GM12865 (cell line): Measurements from ENCODE around the gene VWF.
"Not testable (repeated sequence)": the region's sequence is repeated elsewhere in the genome, so short reads cannot be mapped to it uniquely, and the experiment has no call there.

Experiments used
- DNase-seq: peaks from one replicate; pipeline ENCODE4 v3.0.0; 2010; ENCODE audit warnings: low read depth
- H3K4me3 ChIP-seq: 2 replicates; pipeline ENCODE4 v1.5.1; 2011; ENCODE audit warnings: mild to moderate bottlenecking, low read depth, low read length, control low read depth
- TF ChIP-seq, protein P1 (sequence below): IDR thresholded peaks from 2 replicates; pipeline ENCODE4 v1.5.1; 2011; ENCODE audit warnings: low read length, control low read depth, low read depth, inconsistent platforms; ENCODE audit not compliant: insufficient read depth; ENCODE audit errors: missing control alignments

The VWF gene

DNA sequence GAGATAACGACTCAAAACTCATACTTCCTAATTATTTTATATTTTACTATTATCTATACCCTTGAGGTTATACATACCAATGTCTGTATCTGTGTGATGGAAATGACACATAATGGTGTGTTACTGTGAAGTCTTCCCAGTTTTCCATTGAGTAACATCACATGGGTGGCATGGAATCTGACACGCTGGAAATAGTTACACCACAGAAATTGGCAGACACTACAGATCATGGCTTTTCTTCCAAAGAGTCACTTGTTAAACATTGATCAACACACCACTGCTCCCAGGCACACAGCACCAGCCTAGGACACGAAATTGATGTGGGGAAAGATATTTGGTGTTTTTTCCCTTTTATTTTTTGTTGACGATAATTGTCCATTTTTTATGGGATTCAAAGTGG, 33.0 kb upstream of the VWF start:
- TF ChIP-seq, protein P1, sequence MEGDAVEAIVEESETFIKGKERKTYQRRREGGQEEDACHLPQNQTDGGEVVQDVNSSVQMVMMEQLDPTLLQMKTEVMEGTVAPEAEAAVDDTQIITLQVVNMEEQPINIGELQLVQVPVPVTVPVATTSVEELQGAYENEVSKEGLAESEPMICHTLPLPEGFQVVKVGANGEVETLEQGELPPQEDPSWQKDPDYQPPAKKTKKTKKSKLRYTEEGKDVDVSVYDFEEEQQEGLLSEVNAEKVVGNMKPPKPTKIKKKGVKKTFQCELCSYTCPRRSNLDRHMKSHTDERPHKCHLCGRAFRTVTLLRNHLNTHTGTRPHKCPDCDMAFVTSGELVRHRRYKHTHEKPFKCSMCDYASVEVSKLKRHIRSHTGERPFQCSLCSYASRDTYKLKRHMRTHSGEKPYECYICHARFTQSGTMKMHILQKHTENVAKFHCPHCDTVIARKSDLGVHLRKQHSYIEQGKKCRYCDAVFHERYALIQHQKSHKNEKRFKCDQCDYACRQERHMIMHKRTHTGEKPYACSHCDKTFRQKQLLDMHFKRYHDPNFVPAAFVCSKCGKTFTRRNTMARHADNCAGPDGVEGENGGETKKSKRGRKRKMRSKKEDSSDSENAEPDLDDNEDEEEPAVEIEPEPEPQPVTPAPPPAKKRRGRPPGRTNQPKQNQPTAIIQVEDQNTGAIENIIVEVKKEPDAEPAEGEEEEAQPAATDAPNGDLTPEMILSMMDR, result no peak
- H3K4me3 ChIP-seq, result no peak overlapping the region
- no peak for DNase-seq

GRCh38 chr12:6154730-6155459, 30.4 kb upstream of the VWF start:
- DNase-seq, result no peak
- no peak overlapping the region for H3K4me3 ChIP-seq

DNA sequence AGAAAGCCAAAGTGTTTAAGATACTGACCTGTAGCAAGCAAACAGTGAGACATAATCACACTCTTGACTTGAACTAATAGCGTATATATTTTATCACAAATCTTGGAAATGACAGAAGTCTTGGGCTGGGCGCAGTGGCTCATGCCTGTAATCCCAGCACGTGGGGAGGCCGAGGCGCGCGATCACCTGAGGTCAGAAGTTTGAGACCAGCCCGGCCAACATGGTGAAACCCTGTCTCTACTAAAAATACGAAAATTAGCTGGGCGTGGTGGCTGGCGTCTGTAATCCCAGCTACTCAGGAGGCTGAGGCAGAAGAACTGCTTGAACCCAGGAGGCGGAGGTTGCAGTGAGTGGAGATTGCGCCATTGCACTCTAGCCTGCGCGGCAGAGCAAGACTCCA, 24.3 kb upstream of the VWF start:
- H3K4me3 ChIP-seq, DNase-seq: not testable (repeated sequence)

More at GRCh38 chr12:6154730-6155459, 30.4 kb upstream of the VWF start:
- TF ChIP-seq, protein P1, result no peak

DNA sequence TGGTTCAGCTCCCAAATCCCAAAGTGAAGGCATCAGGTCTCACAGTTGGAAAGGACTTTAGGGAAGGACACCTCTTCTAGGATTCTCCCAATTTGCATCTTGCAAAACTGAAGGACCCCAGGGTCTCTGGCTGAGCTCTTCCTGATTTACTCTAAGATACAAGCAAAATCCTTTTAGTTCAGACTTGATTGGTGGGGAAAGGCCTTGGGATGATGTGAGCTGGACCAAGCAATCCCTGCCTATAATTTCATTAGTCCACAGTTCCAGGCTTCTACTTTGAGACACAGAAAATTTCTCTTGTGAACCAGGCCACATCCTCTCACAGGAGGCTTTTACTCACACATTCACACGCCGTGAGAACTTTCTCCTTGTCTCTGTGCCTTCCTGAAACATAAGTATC, 23.6 kb upstream of the VWF start:
- H3K4me3 ChIP-seq, result no peak overlapping the region
- DNase-seq, result no peak
- TF ChIP-seq, protein P1, result no peak

DNA sequence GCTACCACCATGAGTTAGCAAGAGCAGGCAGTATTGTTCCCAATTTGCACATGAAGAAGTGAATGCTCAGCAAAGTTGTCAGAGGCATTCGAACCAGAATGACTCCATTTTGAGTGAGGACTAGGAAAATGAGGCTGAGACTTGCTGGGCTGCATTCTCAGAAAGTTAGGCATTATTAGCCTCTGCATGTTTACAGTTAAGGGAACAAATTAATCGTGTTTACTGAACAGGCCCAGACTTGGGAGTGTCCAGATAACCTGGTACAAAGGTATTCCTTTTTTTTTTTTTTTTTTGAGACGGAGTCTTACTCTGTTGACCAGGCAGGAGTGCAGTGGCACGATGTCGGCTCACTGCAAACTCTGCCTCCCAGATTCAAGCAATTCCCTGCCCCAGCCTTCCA, 22.5 kb upstream of the VWF start:
- DNase-seq, result no peak
- TF ChIP-seq, protein P1, result no peak
- H3K4me3 ChIP-seq, result no peak overlapping the region

GRCh38 chr12:6146509-6146908, 22.0 kb upstream of the VWF start:
- TF ChIP-seq, protein P1, result no peak
- no peak overlapping the region for H3K4me3 ChIP-seq
- DNase-seq, result no peak

DNA sequence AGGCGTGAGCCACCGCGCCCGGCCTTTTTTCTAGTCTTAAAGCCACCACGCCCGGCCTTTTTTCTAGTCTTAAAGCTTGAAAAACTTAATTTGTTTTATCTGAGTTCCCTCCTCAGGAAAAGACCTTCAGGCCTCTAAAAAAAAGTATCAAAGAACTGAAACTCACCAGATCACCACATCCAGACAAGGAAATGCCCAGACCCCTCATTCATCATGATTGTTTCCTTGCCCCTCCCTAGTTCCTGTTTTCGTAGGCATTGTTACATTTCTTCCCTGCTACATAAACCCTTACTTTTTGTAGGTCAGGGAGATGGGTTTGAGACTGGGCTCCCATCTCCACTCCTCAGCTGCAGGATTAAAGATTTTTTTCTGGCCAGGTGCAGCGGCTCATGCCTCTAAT, 21.1 kb upstream of the VWF start:
- H3K4me3 ChIP-seq, result no peak overlapping the region
- TF ChIP-seq, protein P1, result no peak
- DNase-seq, result no peak
